Stimulated activated CD4-positive, alpha-beta T cell treated with anti-CD3 and anti-CD28 coated beads, Interleukin-1b, Interleukin-23, amount 100 ng/mL, for 48 hours (primary cell): Measurements from ENCODE around the gene SORD.
"Not testable (repeated sequence)": the region's sequence is repeated elsewhere in the genome, so short reads cannot be mapped to it uniquely, and the experiment has no call there.

Source experiments
- DNase-seq: peaks from one replicate; pipeline ENCODE4 v3.0.0-alpha.2; 2020

Gene SORD

GRCh38 chr15:45100884-45101625, 78.1 kb downstream of the SORD start:
- DNase-seq: no peak

DNA sequence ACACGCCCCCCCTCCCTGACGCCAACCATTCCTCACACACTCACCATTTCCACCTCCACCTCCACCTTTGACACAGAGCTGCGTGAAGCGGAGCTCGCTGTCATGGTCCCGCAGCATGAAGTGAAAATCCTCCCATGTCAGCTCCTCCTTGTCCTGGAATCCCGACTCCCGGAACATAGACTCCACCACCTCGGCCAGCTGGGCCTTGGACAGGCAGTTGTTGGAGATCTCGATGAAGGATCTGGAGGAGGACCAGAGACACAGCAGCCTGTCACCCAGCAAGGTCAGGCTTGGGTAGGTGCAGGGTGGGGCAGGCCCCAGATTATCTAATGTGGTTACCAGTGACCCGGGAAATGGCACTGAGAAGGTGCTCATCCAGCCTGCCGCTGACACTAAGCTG, 78.8 kb downstream of the SORD start:
- no peak for DNase-seq

- DNase-seq: no peak
Measured at GRCh38 chr15:45102226-45102625, 79.2 kb downstream of the SORD start.

DNA sequence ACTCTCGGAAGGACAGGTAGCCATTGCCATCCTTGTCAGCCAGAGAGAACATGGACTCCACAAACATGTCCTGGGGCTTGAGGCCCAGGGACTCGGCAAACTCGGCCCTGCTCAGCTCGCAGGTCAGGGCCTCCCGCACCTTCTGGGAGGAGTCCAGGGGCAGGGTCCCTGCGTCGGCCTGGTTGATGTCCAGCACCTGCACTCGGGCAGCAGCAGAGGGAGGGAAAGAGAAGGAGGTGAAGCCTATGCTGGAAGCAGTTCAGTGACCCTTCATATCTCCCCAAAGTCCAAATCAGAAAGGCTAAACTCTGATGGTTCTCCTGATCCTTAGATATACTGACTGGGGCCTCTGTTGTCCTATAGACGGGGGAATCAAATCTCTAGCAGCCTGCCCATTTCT, 81.2 kb downstream of the SORD start:
- not testable (repeated sequence) for DNase-seq

DNA sequence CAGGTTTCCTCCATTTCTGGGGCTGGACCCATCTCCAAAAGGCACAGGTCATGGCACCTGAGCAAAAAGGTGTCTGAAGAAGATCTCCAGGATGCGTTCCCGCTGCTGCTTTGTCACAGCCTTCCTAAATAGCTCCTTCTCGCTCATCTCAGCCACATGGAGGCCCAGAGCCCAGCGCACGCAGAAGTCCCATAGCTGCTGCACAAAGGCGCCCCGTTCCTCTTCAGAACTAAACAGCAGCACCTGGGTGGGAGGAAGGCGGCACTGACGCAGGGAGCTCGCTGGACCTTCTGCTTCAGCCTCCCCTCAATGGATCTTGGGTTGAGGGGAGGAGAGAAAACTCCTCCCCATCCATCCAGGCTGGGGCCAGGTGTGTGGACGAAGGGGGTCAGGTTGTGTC, 82.6 kb downstream of the SORD start:
- no peak for DNase-seq

- no peak for DNase-seq
Measured at GRCh38 chr15:45106002-45106790, 83.2 kb downstream of the SORD start.

GRCh38 chr15:45107941-45108630, 85.1 kb downstream of the SORD start:
- DNase-seq: no peak

GRCh38 chr15:45110256-45110820, 87.3 kb downstream of the SORD start:
- DNase-seq: no peak

GRCh38 chr15:45111390-45112142, 88.6 kb downstream of the SORD start:
- no peak for DNase-seq

DNA sequence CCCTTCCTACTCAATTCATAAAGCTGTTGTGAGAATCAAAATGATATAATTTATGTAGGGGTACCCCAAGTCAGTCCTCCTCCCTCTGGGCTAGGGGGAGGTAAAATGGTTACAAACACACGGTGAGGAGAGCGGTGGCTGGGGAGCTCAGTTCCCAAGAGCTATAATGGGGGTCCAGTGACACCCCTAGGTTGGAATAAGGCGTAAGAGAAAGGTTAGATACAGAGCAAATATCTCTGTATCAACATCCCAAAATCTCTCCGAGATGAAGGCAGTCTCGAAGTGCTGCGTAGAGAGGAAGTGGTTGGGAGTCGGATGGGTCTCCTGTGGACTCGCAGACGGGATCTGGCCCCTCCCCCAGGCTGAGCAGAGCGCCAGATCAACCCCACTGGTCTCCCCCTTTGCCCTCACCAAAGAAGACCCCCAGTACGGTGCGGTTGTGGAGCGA, 89.2 kb downstream of the SORD start:
- DNase-seq: no peak

DNA sequence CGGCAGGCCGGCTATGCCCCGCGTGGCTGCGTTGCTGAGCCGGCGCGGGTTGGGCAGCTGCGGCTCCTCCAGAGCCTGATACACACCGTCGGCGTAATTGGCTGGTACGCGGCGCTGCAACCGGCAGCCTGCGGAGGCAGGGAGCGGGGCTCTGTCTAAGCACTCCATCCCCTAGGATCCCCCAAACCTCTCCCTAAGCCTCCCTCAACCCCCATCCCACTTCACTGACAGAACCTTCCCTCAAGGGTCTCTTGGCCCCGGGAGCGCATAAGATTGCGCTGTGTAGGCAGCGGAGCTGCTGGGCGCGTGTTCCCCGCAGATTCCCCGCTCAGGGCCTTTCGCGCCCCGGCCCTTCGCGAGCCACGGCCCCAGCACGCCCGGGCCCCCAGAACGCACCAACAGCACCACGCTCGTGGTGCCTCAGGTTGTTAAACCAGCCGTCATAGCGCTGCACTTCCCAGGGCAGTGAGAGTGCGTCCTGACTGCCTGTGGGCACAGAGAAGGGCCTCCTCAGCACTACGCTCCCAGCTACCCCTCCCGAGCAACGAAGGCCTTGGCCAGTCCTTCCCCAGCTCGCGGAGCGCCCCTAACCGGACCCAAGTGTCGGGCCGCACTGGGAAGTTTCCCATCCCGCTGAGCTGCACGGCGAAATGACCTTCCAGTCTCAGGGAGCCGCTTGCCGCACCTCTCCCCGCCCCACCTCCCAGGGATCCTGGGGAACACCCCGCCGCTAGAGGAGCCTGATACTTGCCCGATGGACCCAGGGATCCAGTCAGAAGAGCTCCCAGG, 89.8 kb downstream of the SORD start:
- DNase-seq: no peak

GRCh38 chr15:45113380-45113990, 90.5 kb downstream of the SORD start:
- DNase-seq: no peak

DNA sequence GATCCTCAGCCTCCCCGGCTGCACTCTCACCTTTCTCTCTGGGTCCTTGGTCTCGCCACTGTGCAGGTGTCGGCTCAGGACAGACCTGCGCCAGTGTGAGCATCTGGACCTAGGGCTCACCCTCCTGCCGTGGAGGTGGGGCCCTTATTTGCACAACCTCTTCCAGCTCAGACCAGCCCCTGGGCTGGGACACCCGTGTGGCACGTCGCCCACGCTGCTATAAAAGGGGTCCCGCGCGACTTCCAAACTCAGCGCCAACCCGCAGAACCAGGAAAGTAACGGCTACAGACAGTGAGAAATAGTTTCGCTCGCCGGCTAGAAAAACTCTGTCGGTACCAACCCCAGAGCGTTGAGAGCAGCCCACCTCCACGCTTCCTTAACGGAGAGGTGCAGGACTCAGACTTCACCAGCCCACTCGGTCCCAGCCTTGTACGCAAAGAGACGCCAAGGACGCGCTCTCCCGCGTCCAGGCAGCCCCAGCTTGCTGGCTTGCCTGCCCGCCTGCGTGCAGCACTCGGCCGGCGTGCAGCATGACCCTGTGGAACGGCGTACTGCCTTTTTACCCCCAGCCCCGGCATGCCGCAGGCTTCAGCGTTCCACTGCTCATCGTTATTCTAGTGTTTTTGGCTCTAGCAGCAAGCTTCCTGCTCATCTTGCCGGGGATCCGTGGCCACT, 91.2 kb downstream of the SORD start, which contains the start of the genes DUOX2 and DUOXA2:
Gene DUOX2, minus strand, starts transcription at position 97 of the 675 bp plus-strand sequence. CDS start 761 bp downstream, outside the sequence.
Gene DUOXA2, plus strand, starts transcription at position 251 of the 675 bp plus-strand sequence. Its CDS starts 280 bp downstream, at position 531.
- no peak for DNase-seq

DNA sequence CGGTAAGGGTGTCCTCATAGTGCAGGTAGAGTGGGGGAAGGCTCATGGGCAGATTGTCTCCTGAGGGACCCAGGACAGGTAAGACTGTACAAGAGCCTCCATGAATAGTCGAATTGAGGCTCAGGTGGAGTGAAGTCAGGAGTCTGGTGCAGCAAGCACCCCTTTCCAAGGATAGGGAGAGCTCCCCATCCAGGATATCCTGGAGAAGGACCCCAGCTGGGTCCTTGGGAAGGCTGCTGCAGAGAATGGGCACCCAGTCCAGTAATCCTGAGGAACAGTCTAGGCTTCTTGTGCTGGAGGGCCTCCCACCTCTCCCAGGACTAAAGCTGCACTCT, 91.7 kb downstream of the SORD start:
- no peak for DNase-seq

DNA sequence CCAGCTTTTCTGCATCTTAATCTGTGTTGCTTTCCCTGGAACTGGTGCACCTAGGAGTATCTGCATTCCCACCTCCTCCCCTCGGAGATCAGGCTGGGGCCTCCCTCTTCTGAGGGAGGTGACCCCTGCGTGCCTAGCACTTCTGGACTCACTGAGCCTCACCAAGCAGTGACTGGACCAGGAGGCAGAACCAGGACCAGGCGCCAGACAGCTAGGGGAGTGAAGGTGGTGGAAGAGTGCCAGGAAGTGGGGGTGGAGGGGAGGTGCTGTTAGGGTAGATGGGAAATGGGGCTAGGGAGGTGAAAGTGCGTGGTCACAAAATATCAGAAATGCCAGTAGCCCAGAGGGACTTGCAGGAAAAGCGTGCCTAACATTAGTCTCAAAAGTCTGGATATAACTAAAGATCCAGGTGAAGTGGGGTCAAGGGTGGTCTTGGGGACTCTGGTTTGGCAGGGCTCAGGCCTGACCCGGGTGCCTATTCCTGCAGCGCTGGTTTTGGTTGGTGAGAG, 92.4 kb downstream of the SORD start:
- no peak for DNase-seq

DNA sequence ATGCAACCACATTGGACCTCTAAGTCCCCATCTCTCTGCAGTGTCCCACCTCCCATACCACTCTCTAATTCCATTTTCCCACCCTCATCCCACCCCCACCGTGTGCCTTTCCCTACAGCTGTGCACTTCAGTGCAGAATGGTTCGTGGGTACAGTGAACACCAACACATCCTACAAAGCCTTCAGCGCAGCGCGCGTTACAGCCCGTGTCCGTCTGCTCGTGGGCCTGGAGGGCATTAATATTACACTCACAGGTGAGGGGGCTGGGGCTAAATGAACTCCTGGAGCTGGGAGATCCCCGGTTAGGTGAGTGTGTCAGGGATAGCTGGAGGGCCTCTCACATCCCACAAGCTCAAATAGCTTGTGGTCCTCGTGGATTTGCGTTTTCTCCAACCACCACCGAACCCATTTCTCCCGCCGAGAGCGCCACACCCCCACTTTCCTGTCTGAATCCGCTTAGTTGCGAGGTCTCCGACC, 93.0 kb downstream of the SORD start:
- DNase-seq: no peak

DNA sequence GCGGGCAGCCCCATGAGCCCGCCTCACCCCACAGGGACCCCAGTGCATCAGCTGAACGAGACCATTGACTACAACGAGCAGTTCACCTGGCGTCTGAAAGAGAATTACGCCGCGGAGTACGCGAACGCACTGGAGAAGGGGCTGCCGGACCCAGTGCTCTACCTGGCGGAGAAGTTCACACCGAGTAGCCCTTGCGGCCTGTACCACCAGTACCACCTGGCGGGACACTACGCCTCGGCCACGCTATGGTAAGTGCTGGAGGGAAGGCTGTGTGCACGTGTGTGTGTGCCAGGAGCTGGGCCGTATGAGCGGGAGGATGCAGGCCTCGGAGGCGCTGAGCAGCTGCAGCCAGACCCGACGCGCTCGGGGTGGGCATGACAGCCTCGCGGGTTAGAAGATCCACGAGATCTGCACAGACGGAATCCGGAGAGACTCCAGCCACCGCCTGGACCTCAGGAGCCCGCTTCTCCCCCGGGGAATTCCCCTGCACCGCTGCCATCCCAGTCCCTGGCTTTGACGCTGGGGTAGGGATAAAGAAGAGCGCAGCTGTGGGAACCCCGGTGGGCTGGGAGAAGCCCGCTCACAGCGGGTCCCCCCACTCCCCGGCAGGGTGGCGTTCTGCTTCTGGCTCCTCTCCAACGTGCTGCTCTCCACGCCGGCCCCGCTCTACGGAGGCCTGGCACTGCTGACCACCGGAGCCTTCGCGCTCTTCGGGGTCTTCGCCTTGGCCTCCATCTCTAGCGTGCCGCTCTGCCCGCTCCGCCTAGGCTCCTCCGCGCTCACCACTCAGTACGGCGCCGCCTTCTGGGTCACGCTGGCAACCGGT, 93.7 kb downstream of the SORD start:
- no peak for DNase-seq

- DNase-seq: no peak
Measured at GRCh38 chr15:45117308-45118130, 94.5 kb downstream of the SORD start.
